HG02798 (cell line): ENCODE results near the gene PLCB1.
"Not testable (repeated sequence)": the region's sequence is repeated elsewhere in the genome, so short reads cannot be mapped to it uniquely, and the experiment has no call there.

Source experiments
- ATAC-seq: cut with Tn5 transposase; IDR thresholded peaks from one replicate; pipeline ENCODE4 v1.9.1; 2021; ENCODE audit warnings: mild to moderate bottlenecking; ENCODE audit not compliant: unreplicated experiment, poor library complexity

The PLCB1 gene

GRCh38 chr20:8834294-8834693, 702.2 kb downstream of the PLCB1 start:
- ATAC-seq, result not testable (repeated sequence)

GRCh38 chr20:8834851-8835250, 702.8 kb downstream of the PLCB1 start:
- no peak for ATAC-seq

- no peak for ATAC-seq
These were observed 705.3 kb downstream of the PLCB1 start for GRCh38 chr20:8837396-8837795.

DNA sequence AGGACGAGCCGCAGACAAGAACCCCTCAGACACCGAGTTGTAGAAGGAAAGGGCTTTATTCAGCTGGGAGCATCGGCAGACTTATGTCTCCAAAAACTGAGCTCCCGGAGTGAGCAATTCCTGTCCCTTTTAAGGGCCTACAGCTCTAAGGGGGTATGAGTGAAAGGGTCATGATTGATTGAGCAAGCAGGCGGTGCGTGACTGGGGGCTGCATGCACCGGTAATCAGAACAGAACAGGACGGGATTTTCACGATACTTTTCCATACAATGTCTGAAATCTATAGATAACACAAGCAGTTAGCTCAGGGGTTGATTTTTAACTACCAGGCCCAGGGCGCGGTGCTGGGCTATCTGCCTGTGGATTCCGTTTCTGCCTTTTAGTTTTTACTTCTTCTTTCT, 710.5 kb downstream of the PLCB1 start:
- no peak for ATAC-seq

DNA sequence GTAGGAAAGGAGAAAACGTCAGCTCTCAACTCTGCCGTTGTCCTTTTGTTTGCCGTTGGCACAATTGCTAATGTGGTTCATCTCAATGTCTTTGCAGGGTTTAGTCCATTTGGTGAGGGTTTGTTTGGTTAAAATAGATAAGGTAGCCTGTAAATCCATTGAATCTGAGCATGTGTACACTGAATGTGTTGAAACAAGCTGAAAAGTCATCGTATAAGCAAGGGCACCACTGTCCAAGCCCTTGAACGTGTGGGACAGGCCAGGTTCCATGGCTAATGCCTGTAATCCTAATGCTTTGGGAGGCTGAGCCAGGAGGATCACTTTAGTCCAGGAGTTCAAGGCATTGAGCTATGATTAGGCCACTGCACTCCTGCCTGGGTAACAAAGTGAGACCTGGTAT, 712.1 kb downstream of the PLCB1 start:
- ATAC-seq, result no peak

GRCh38 chr20:8849990-8850389, 717.9 kb downstream of the PLCB1 start:
- ATAC-seq, result no peak

DNA sequence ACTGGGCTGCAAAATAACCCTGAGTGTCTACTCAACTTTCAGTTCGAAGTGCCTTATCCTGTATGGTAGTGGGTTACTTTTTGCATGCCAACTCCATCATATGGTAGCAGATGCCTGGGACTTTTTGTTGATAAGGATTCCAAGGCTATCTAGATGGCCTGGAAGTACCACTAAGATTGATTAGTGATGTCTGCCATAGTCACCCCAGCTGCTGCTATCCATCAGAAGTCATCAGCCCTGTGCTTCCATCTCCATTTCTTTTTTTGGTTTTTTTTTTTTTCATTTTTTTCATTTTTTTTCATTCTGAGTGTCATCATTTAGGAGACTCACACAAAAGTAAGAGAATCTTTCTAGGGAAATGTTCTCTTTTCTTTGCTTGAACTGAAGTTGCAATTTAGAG, 719.4 kb downstream of the PLCB1 start:
- ATAC-seq, result no peak

- not testable (repeated sequence) for ATAC-seq
These were observed 719.9 kb downstream of the PLCB1 start for GRCh38 chr20:8851919-8852318.

- ATAC-seq, result not testable (repeated sequence)
These were observed 721.1 kb downstream of the PLCB1 start for GRCh38 chr20:8853211-8853610.

- ATAC-seq, result peak; percentile 90
These were observed 721.8 kb downstream of the PLCB1 start for GRCh38 chr20:8853805-8854338.

DNA sequence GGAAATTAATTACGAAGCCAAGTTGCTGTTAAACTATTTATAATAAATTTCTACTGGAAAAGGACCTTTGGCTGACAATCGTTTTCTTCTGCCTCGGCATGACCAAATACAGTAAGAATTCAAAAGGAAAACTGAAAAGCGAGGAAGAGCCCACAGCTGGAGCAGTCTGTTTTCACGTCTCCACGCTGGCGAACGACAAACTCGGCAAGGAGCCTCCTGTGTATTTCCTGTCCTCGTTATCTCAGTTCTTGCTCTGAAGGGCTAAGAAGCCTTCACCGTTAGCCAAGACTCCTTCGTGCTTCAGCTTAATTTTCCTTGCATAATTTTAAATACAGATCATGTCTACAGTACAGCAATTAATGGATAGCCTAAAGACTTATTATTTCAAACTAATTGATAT, 722.5 kb downstream of the PLCB1 start:
- ATAC-seq, result no peak

- no peak for ATAC-seq
These were observed 723.2 kb downstream of the PLCB1 start for GRCh38 chr20:8855315-8855714.

- ATAC-seq, result no peak
These were observed 724.6 kb downstream of the PLCB1 start for GRCh38 chr20:8856668-8857067.

DNA sequence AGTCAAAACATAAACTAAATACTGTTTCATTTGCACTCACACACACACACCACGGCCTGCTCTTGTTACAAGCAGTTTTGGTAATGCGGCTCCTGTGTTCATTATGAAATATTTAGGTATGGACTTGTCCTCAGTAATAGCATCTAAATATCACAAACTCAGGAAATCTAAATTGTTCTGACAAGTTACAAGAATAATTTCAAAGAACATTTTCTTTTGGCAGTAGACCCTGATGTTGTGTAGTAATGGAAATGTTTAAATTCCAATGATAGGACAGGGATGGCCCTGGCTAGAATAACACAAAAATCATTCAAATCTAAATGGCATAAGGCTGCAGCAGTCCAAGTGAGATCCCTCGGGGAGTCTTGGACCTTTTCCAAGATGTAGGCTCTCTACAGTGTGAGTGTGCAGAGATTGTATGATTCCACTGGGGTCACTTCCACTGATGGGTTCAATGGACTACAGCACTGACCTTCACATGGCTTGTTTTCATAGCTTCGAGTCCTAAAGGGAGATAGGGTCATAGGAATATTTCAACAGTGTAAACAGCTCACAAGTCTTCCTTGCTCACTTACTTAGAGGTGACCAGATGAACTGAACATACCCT, 726.2 kb downstream of the PLCB1 start:
- no peak for ATAC-seq

DNA sequence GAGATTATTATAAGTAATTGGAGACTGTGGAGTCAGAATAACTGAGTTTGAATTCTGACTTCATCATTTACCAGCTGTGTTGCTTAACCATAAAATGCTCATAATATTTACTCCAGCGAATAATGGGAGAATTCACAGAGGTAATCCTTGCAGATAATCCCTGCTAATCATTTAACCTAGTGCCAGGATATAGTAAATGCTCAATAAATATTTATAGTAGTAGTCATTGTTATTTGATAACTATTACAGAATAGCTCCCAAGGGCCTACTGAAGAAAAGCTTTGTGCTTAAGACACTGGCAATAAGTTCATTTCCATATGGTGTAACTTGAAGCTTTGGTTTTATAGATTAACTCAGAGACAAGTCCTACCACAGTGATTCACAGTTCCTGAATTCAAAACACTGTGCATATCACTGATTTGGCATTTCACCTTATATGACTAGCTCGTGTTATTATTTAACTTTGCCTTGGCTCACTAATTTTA, 728.0 kb downstream of the PLCB1 start:
- no peak for ATAC-seq

DNA sequence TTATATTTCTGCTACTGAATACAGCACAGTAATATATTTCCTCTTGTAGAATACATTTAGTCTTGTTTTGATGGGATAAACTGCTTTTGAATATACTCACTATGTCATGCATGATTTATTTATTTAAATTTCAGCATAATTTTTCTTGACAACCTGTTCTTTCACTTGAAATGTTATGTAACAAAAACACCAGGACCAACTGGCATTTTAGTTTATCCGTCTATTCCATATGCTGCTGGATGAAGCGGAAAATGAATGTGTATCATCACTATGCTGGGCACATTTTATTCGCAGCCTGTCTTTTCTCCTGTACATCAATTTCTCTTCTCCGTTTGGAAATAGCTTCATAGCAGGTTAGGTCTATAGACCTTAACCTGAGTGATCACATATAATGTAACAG, 730.0 kb downstream of the PLCB1 start:
- no peak for ATAC-seq

- ATAC-seq, result no peak
These were observed 733.6 kb downstream of the PLCB1 start for GRCh38 chr20:8865636-8866035.

DNA sequence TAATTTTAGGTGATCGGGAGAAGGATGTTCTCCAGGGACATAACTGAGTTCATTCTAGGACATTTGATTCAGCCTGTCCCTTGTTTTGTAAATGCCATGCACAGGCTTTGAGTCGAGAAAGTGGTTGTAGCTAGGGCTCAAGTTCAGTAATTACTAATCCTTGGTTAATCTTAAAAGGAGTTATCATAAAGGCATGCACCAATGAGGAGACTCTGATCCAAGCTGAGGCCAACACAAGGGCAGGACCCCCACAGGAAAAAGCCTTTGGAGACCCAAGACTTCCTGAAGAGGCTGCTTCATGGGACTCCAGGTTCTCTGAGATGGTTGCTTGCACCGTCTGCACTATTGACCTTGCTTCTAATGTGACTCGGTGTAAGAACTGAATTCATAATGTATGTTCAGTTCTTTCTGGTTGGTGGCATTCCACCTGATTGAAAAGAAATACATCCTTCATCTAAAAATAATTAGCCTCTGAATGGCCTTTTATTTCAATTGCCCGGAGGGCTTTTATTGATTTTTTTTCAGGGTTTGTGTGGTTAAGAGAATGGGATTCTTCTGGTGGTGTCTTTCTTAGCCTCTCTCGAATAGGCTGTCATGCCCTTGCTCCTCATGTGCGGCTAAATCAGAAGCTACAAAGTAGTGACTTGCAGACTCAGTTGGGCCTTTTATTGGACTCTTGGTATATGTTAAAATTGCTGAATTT, 735.1 kb downstream of the PLCB1 start:
- no peak for ATAC-seq

DNA sequence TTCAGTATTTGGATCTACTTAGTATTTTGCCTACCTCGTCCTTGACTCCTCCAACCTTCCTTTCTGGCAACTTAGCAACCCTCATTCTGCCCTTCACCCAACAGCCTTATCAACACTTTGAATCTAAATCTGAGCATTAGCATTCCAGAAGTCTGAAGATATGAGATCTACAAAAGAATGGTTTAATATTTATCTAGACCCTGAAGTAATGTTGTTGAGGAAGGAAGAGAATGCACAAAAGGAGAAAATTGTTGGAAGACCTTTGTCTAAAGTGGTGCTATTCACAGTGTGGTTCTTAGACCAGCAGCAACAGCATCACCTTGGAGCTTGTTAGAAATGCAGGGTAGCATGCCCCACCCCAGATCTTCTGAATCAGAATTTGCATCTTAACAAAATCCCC, 738.6 kb downstream of the PLCB1 start:
- ATAC-seq, result no peak

GRCh38 chr20:8874437-8874836, 742.4 kb downstream of the PLCB1 start:
- ATAC-seq, result no peak

GRCh38 chr20:8875586-8875985, 743.5 kb downstream of the PLCB1 start:
- ATAC-seq, result no peak

DNA sequence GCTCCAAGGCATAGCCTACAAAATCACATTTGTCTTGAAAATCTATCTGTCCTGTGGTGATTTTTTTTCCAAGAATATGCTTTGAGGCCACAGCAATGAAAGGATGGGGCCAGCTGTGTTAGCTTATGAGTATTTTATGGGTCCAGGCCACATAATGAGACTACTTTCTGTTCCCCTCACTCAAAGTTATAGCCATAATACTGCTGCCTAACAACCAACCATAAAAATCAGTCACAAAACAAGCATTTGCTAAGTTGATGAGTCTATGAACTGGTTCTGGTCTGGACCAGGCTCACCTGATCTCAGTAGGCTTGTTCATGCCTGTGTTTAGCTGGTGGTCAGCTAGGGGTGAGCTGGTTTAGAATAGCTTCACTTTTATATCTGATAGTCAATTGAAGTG, 744.3 kb downstream of the PLCB1 start:
- ATAC-seq, result no peak
